ENCODE measurements around the gene PTPRN2. TPM values are rescaled to one million over a fixed set of nuclear protein-coding genes. Genes with fewer than 3 reads are reported as not detected.
"Not testable (repeated sequence)": the region's sequence is repeated elsewhere in the genome, so short reads cannot be mapped to it uniquely, and the experiment has no call there.

PTPRN2 gene
- total RNA-seq, 1 experiment from 2014 or later: 4.4 TPM

- DNase-seq (ENCODE audit: low spot score): no peak
Measured at GRCh38 chr7:158350166-158350900, 237.3 kb downstream of the PTPRN2 start.

- no peak for DNase-seq (ENCODE audit: low spot score)
Measured at GRCh38 chr7:158348446-158348845, 239.2 kb downstream of the PTPRN2 start.

GRCh38 chr7:158348039-158348438, 239.6 kb downstream of the PTPRN2 start:
- not testable (repeated sequence) for DNase-seq (ENCODE audit: low spot score)

- no peak for DNase-seq (ENCODE audit: low spot score)
Measured at GRCh38 chr7:158345731-158346130, 241.9 kb downstream of the PTPRN2 start.

- no peak for DNase-seq (ENCODE audit: low spot score)
Measured at GRCh38 chr7:158344706-158345300, 242.8 kb downstream of the PTPRN2 start.

GRCh38 chr7:158343936-158344455, 243.6 kb downstream of the PTPRN2 start:
- DNase-seq (ENCODE audit: low spot score): no peak

- no peak for DNase-seq (ENCODE audit: low spot score)
Measured at GRCh38 chr7:158343526-158343925, 244.1 kb downstream of the PTPRN2 start.

- DNase-seq (ENCODE audit: low spot score): not testable (repeated sequence)
Measured at GRCh38 chr7:158341097-158341496, 246.5 kb downstream of the PTPRN2 start.

GRCh38 chr7:158336952-158337351, 250.7 kb downstream of the PTPRN2 start:
- not testable (repeated sequence) for DNase-seq (ENCODE audit: low spot score)

GRCh38 chr7:158332516-158332915, 255.1 kb downstream of the PTPRN2 start:
- DNase-seq (ENCODE audit: low spot score): not testable (repeated sequence)

GRCh38 chr7:158331826-158332450, 255.7 kb downstream of the PTPRN2 start:
- not testable (repeated sequence) for DNase-seq (ENCODE audit: low spot score)

GRCh38 chr7:158329686-158330085, 257.9 kb downstream of the PTPRN2 start:
- DNase-seq (ENCODE audit: low spot score): no peak

- no peak for DNase-seq (ENCODE audit: low spot score)
Measured at GRCh38 chr7:158329014-158329610, 258.5 kb downstream of the PTPRN2 start.

GRCh38 chr7:158328376-158329013, 259.1 kb downstream of the PTPRN2 start:
- no peak for DNase-seq (ENCODE audit: low spot score)

GRCh38 chr7:158327571-158328180, 259.9 kb downstream of the PTPRN2 start:
- no peak for DNase-seq (ENCODE audit: low spot score)

- DNase-seq (ENCODE audit: low spot score): no peak
Measured at GRCh38 chr7:158327012-158327411, 260.6 kb downstream of the PTPRN2 start.

- DNase-seq (ENCODE audit: low spot score): no peak
Measured at GRCh38 chr7:158325530-158326381, 261.9 kb downstream of the PTPRN2 start.

GRCh38 chr7:158324397-158325360, 262.9 kb downstream of the PTPRN2 start:
- no peak for DNase-seq (ENCODE audit: low spot score)

- DNase-seq (ENCODE audit: low spot score): no peak
Measured at GRCh38 chr7:158323741-158324396, 263.8 kb downstream of the PTPRN2 start.
